ENCODE measurements around the gene TMPRSS3.

- TF ChIP-seq EP300 (IDR thresholded peaks at IDR 0.05) (no peak), CTCF (IDR thresholded peaks at IDR 0.05) (no peak)
Observed at GRCh38 chr21:42398436-42399028, 2.7 kb upstream of the TMPRSS3 start.
